ENCODE measurements around the gene CSTF1.

CSTF1 gene

GRCh38 chr20:56414842-56415765 is 22.7 kb downstream of the CSTF1 start:
- H4K20me1 ChIP-seq (ENCODE audit: insufficient read depth, low read length, poor library complexity, severe bottlenecking), result no peaks in the 10 kb centered on the region
- no peak overlapping the region for H3K9ac ChIP-seq (ENCODE audit: low read depth, low read length, poor library complexity, severe bottlenecking)
- no peak overlapping the region for H2AFZ ChIP-seq (ENCODE audit: low read length)
- no peaks in the 10 kb centered on the region for H3F3A ChIP-seq (ENCODE audit: low read depth)
- no peaks in the 10 kb centered on the region for H3K79me2 ChIP-seq (ENCODE audit: insufficient read depth, low read length)
- H3K4me1 ChIP-seq (ENCODE audit: insufficient read depth, low read length, poor library complexity, severe bottlenecking), result peaks cover 24% of the 10 kb centered on the region
- no peaks in the 10 kb centered on the region for H3K9me2 ChIP-seq (replicated peaks; ENCODE audit: low read depth, low read length)
- no peaks in the 10 kb centered on the region for H3K27me3 ChIP-seq (ENCODE audit: insufficient read depth, low read length, poor library complexity, severe bottlenecking)
- H3K4me2 ChIP-seq (ENCODE audit: low read depth, low read length, poor library complexity, severe bottlenecking), result no peak overlapping the region
- no peak overlapping the region for H3K4me3 ChIP-seq (ENCODE audit: low read length, poor library complexity, severe bottlenecking)
- TF ChIP-seq EZH2phosphoT487 (IDR thresholded peaks at IDR 0.05; ENCODE audit: borderline replicate concordance), result no peak
- TF ChIP-seq, protein P1, sequence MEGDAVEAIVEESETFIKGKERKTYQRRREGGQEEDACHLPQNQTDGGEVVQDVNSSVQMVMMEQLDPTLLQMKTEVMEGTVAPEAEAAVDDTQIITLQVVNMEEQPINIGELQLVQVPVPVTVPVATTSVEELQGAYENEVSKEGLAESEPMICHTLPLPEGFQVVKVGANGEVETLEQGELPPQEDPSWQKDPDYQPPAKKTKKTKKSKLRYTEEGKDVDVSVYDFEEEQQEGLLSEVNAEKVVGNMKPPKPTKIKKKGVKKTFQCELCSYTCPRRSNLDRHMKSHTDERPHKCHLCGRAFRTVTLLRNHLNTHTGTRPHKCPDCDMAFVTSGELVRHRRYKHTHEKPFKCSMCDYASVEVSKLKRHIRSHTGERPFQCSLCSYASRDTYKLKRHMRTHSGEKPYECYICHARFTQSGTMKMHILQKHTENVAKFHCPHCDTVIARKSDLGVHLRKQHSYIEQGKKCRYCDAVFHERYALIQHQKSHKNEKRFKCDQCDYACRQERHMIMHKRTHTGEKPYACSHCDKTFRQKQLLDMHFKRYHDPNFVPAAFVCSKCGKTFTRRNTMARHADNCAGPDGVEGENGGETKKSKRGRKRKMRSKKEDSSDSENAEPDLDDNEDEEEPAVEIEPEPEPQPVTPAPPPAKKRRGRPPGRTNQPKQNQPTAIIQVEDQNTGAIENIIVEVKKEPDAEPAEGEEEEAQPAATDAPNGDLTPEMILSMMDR (conservative IDR thresholded peaks at IDR 0.05; ENCODE audit: low read length), result no peak
- H3K36me3 ChIP-seq (ENCODE audit: insufficient read depth, low read length), result no peaks in the 10 kb centered on the region
- no peaks in the 10 kb centered on the region for H3K9me3 ChIP-seq (ENCODE audit: insufficient read depth, low read depth, low read length)

DNA sequence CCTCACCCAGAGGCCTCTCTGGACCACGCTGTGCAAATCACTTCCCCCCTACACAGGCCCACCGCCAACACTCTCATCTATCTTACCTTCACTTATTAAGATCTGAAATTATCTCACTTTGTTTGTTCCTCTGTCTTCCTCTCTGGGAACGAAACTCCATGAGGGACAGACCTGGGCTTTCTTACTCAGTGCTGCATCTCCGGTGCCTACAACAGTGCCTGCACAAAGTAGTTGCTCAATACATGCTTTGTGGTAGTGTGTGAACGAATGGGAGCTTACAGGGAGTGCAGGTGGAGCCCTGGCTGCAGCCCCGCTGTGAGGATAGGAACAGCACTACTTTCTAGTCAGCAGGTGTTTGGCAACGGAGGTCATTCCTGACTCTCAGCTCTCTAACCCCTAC is 25.0 kb downstream of the CSTF1 start:
- no peaks in the 10 kb centered on the region for H3K27me3 ChIP-seq (ENCODE audit: insufficient read depth, low read length, poor library complexity, severe bottlenecking)
- H2AFZ ChIP-seq (ENCODE audit: low read length), result no peak overlapping the region
- no peaks in the 10 kb centered on the region for H3K79me2 ChIP-seq (ENCODE audit: insufficient read depth, low read length)
- TF ChIP-seq, protein P1 (conservative IDR thresholded peaks at IDR 0.05; ENCODE audit: low read length), result no peak
- no peak for TF ChIP-seq EZH2phosphoT487 (IDR thresholded peaks at IDR 0.05; ENCODE audit: borderline replicate concordance)
- no peak overlapping the region for H3K4me3 ChIP-seq (ENCODE audit: low read length, poor library complexity, severe bottlenecking)
- no peaks in the 10 kb centered on the region for H3K36me3 ChIP-seq (ENCODE audit: insufficient read depth, low read length)
- H3F3A ChIP-seq (ENCODE audit: low read depth), result no peaks in the 10 kb centered on the region
- no peaks in the 10 kb centered on the region for H4K20me1 ChIP-seq (ENCODE audit: insufficient read depth, low read length, poor library complexity, severe bottlenecking)
- peaks cover 26% of the 10 kb centered on the region for H3K4me1 ChIP-seq (ENCODE audit: insufficient read depth, low read length, poor library complexity, severe bottlenecking)
- no peak overlapping the region for H3K4me2 ChIP-seq (ENCODE audit: low read depth, low read length, poor library complexity, severe bottlenecking)
- no peak overlapping the region for H3K9ac ChIP-seq (ENCODE audit: low read depth, low read length, poor library complexity, severe bottlenecking)
- H3K9me3 ChIP-seq (ENCODE audit: insufficient read depth, low read depth, low read length), result no peaks in the 10 kb centered on the region
- no peaks in the 10 kb centered on the region for H3K9me2 ChIP-seq (replicated peaks; ENCODE audit: low read depth, low read length)

GRCh38 chr20:56417911-56418310 is 25.5 kb downstream of the CSTF1 start:
- Histone ChIP-seq H3K79me2 (ENCODE audit: insufficient read depth, low read length) (no peaks in the 10 kb centered on the region), H3K4me2 (ENCODE audit: low read depth, low read length, poor library complexity, severe bottlenecking) (peak overlapping the region; percentile 49), H3K9ac (ENCODE audit: low read depth, low read length, poor library complexity, severe bottlenecking) (no peak overlapping the region), H3K36me3 (ENCODE audit: insufficient read depth, low read length) (no peaks in the 10 kb centered on the region), H3K4me1 (ENCODE audit: insufficient read depth, low read length, poor library complexity, severe bottlenecking) (peaks cover 26% of the 10 kb centered on the region), H3K9me3 (ENCODE audit: insufficient read depth, low read depth, low read length) (no peaks in the 10 kb centered on the region), H3K9me2 (replicated peaks; ENCODE audit: low read depth, low read length) (no peaks in the 10 kb centered on the region), H3K4me3 (ENCODE audit: low read length, poor library complexity, severe bottlenecking) (no peak overlapping the region), H3K27me3 (ENCODE audit: insufficient read depth, low read length, poor library complexity, severe bottlenecking) (no peaks in the 10 kb centered on the region), H2AFZ (ENCODE audit: low read length) (no peak overlapping the region), H3F3A (ENCODE audit: low read depth) (no peaks in the 10 kb centered on the region), H4K20me1 (ENCODE audit: insufficient read depth, low read length, poor library complexity, severe bottlenecking) (no peaks in the 10 kb centered on the region)
- TF ChIP-seq, protein P1 (conservative IDR thresholded peaks at IDR 0.05; ENCODE audit: low read length), result no peak
- no peak for TF ChIP-seq EZH2phosphoT487 (IDR thresholded peaks at IDR 0.05; ENCODE audit: borderline replicate concordance)
